H9 (cell line): ENCODE results near the gene PCDHGA8. TPM values are rescaled to one million over a fixed set of nuclear protein-coding genes. Genes with fewer than 3 reads are reported as not detected.

Experiments used
- DNase-seq: peaks from one replicate; pipeline ENCODE4 v3.0.0-alpha.2; 2017
- H2AFZ ChIP-seq: one replicate; pipeline ENCODE4 v1.6.1; 2013; ENCODE audit warnings: mild to moderate bottlenecking, low read length, control low read depth, moderate library complexity
- H2AK5ac ChIP-seq: 2 replicates; pipeline ENCODE4 v1.6.1; 2013; ENCODE audit warnings: low read length, control low read depth, mixed read lengths; ENCODE audit not compliant: insufficient read length
- H2BK120ac ChIP-seq: one replicate; pipeline ENCODE4 v1.6.1; 2013; ENCODE audit warnings: low read depth, mild to moderate bottlenecking, low read length, control low read depth, inconsistent platforms; ENCODE audit not compliant: poor library complexity, severe bottlenecking
- H2BK12ac ChIP-seq: 2 replicates; pipeline ENCODE4 v1.6.1; 2013; ENCODE audit warnings: low read length, control low read depth, mixed read lengths, low read depth; ENCODE audit not compliant: insufficient read length
- H2BK15ac ChIP-seq: 2 replicates; pipeline ENCODE4 v1.6.1; 2013; ENCODE audit warnings: low read depth, low read length, control low read depth
- H2BK20ac ChIP-seq: one replicate; pipeline ENCODE4 v1.6.1; 2013; ENCODE audit warnings: low read depth, mild to moderate bottlenecking, low read length, control low read depth, inconsistent platforms; ENCODE audit not compliant: poor library complexity, severe bottlenecking
- H2BK5ac ChIP-seq: 2 replicates; pipeline ENCODE4 v1.6.1; 2013; ENCODE audit warnings: low read length, control low read depth, mixed read lengths; ENCODE audit not compliant: insufficient read length
- H3K14ac ChIP-seq: 2 replicates; pipeline ENCODE4 v1.6.1; 2013; ENCODE audit warnings: low read length, control low read depth; ENCODE audit not compliant: insufficient read depth
- H3K18ac ChIP-seq: 2 replicates; pipeline ENCODE4 v1.6.1; 2013; ENCODE audit warnings: low read depth, mild to moderate bottlenecking, mixed read lengths, low read length, control low read depth; ENCODE audit not compliant: insufficient read length
- H3K23ac ChIP-seq: 2 replicates; pipeline ENCODE4 v1.6.1; 2013; ENCODE audit warnings: low read length, control low read depth, mixed read lengths, low read depth; ENCODE audit not compliant: insufficient read length
- H3K23me2 ChIP-seq: 2 replicates; pipeline ENCODE4 v1.6.1; 2013; ENCODE audit warnings: low read depth, mild to moderate bottlenecking, mixed read lengths, low read length, control low read depth; ENCODE audit not compliant: insufficient read length, poor library complexity, severe bottlenecking
- H3K27ac ChIP-seq: 2 replicates; pipeline ENCODE4 v1.5.1; 2013; ENCODE audit warnings: low read length, control low read depth, mixed read lengths, low read depth; ENCODE audit not compliant: insufficient read length
- H3K27me3 ChIP-seq: 2 replicates; pipeline ENCODE4 v1.6.1; 2013; ENCODE audit warnings: low read length, control low read depth, inconsistent platforms; ENCODE audit not compliant: insufficient read depth
- H3K4ac ChIP-seq: 2 replicates; pipeline ENCODE4 v1.6.1; 2013; ENCODE audit warnings: low read depth, mild to moderate bottlenecking, control low read depth, inconsistent platforms, low read length, moderate library complexity
- H3K4me1 ChIP-seq: 2 replicates; pipeline ENCODE4 v1.6.1; 2013; ENCODE audit warnings: low read length, control low read depth, inconsistent platforms; ENCODE audit not compliant: insufficient read depth
- H3K4me2 ChIP-seq: 2 replicates; pipeline ENCODE4 v1.6.1; 2013; ENCODE audit warnings: low read length, control low read depth, mixed read lengths; ENCODE audit not compliant: insufficient read length, insufficient read depth
- H3K56ac ChIP-seq: 2 replicates; pipeline ENCODE4 v1.6.1; 2013; ENCODE audit warnings: low read depth, mild to moderate bottlenecking, mixed read lengths, low read length, control low read depth; ENCODE audit not compliant: insufficient read length
- H3K79me1 ChIP-seq: 2 replicates; pipeline ENCODE4 v1.6.1; 2013; ENCODE audit warnings: low read depth, mild to moderate bottlenecking, moderate library complexity, low read length, control low read depth, inconsistent platforms; ENCODE audit not compliant: insufficient read depth, poor library complexity, severe bottlenecking
- H3K79me2 ChIP-seq: 2 replicates; pipeline ENCODE4 v1.6.1; 2013; ENCODE audit warnings: low read length, control low read depth, inconsistent platforms; ENCODE audit not compliant: insufficient read depth
- H3K9ac ChIP-seq: 2 replicates; pipeline ENCODE4 v1.6.1; 2013; ENCODE audit warnings: low read length, control low read depth, mixed read lengths; ENCODE audit not compliant: insufficient read length; ENCODE audit errors: extremely low read depth
- H3K9me3 ChIP-seq: one replicate; pipeline ENCODE4 v1.6.1; 2013; ENCODE audit warnings: low read depth, low read length, inconsistent platforms; ENCODE audit not compliant: control insufficient read depth
- H3T11ph ChIP-seq: one replicate; pipeline ENCODE4 v1.6.1; 2013; ENCODE audit warnings: mild to moderate bottlenecking, low read length, control low read depth, inconsistent platforms
- H4K20me1 ChIP-seq: one replicate; pipeline ENCODE4 v1.6.1; 2013; ENCODE audit not compliant: control insufficient read depth, insufficient read length, insufficient read depth
- H4K5ac ChIP-seq: 2 replicates; pipeline ENCODE4 v1.6.1; 2013; ENCODE audit warnings: low read depth, mild to moderate bottlenecking, mixed read lengths, low read length, control low read depth; ENCODE audit not compliant: insufficient read length
- H4K8ac ChIP-seq: replicated peaks from 2 replicates; pipeline ENCODE4 v1.6.1; 2013; ENCODE audit warnings: low read length, control low read depth, mixed read lengths, low read depth; ENCODE audit not compliant: insufficient read length
- H4K91ac ChIP-seq: 2 replicates; pipeline ENCODE4 v1.6.1; 2013; ENCODE audit warnings: low read depth, mild to moderate bottlenecking, moderate library complexity, mixed read lengths, low read length, control low read depth; ENCODE audit not compliant: insufficient read length
- H3K27ac Mint-ChIP-seq, 3 experiments: 2 replicates in 2 of 3; 3 replicates in 1 of 3; pipeline ENCODE4 v1.8.0; 2020 to 2021; ENCODE audit warnings: mixed read lengths in 3 of 3, mild to moderate bottlenecking in 1 of 3, moderate library complexity in 1 of 3
- H3K27me3 Mint-ChIP-seq: 2 replicates; pipeline ENCODE4 v1.8.0; 2021; ENCODE audit warnings: low read depth, mild to moderate bottlenecking, moderate library complexity, mixed read lengths
- H3K36me3 Mint-ChIP-seq, 3 experiments: 2 replicates in 2 of 3; 3 replicates in 1 of 3; pipeline ENCODE4 v1.8.0; 2020 to 2021; ENCODE audit warnings: low read depth in 3 of 3, mixed read lengths in 3 of 3; ENCODE audit not compliant: insufficient read depth in 1 of 3
- H3K4me1 Mint-ChIP-seq, 2 experiments: 2 replicates each; pipeline ENCODE4 v1.8.0; 2020; ENCODE audit warnings: mixed read lengths in 2 of 2
- H3K4me3 Mint-ChIP-seq, 2 experiments: 2 replicates in 1 of 2; 3 replicates in 1 of 2; pipeline ENCODE4 v1.8.0; 2020 to 2021; ENCODE audit warnings: mild to moderate bottlenecking in 2 of 2, mixed read lengths in 2 of 2, moderate library complexity in 1 of 2
- H3K9me3 Mint-ChIP-seq, 2 experiments: 2 replicates in 1 of 2; 3 replicates in 1 of 2; pipeline ENCODE4 v1.8.0; 2020; ENCODE audit warnings: mild to moderate bottlenecking in 2 of 2, mixed read lengths in 2 of 2, moderate library complexity in 1 of 2
- WGBS: extraction: QIAGEN DNeasy Blood & Tissue Kit; methylation state at CpG from one replicate; pipeline ENCODE4 v1.1.7; 2013; ENCODE audit warnings: missing lambda C conversion rate, low lambda C conversion rate, mixed read lengths; ENCODE audit not compliant: insufficient read length; ENCODE audit errors: extremely low coverage; 5-methylcytosine and 5-hydroxymethylcytosine counted together
- total RNA-seq: library from RNA; stranded (reverse); gene quantifications from 2 replicates; pipeline ENCODE4 v1.2.1, GENCODE V29; 2021
- TF ChIP-seq, protein P1 (sequence below): fragments of 200-600 bp; sonication (generic); conservative IDR thresholded peaks from 3 replicates; pipeline ENCODE4 v1.8.0; 2021; ENCODE audit warnings: antibody characterized with exemption, mild to moderate bottlenecking

Gene PCDHGA8
- total RNA-seq, 1 experiment from 2014 or later = 0.90 TPM

GRCh38 chr5:141430332-141431113, 38.1 kb downstream of the PCDHGA8 start, which contains the start of gene PCDHGA12:
TSS of gene PCDHGA12 (plus strand) at chr5:141430507. CDS start at chr5:141430760, 253 bp downstream.
- no peak within 1 kb of the TSS; a peak in 1 of 5 replicates for H3K4me3 Mint-ChIP-seq
- no peaks in the 10 kb centered on the region for H3K23me2 ChIP-seq
- H3K9me3 ChIP-seq = peaks cover 23% of the 10 kb centered on the region

More at GRCh38 chr5:141430332-141431113, 38.1 kb downstream of the PCDHGA8 start, which contains the start of gene PCDHGA12:
- Mint-ChIP-seq H3K9me3 (peaks cover 70 to 79% of the 10 kb centered on the region in 2 experiments), H3K27ac (no peak within 1 kb of the TSS), H3K4me1 (no peaks in the 10 kb centered on the region), H3K27me3 (peaks cover 3% of the 10 kb centered on the region), H3K36me3 (peaks cover 54 to 83% (median 63%) of the 10 kb centered on the region in 3 experiments)
- H4K20me1 ChIP-seq = no peaks in the 10 kb centered on the region
- H4K8ac ChIP-seq = no peak within 1 kb of the TSS
- H3T11ph ChIP-seq = no peak within 1 kb of the TSS
- no peak within 1 kb of the TSS for H3K9ac ChIP-seq
- no peak within 1 kb of the TSS for H3K14ac ChIP-seq
- H2AFZ ChIP-seq = no peak within 1 kb of the TSS
- DNase-seq = no peak
- H2BK120ac ChIP-seq = no peak within 1 kb of the TSS
- H4K5ac ChIP-seq = no peak within 1 kb of the TSS
- no peak within 1 kb of the TSS for H3K27ac ChIP-seq
- H2BK15ac ChIP-seq = no peak within 1 kb of the TSS
- no CpG with 5 or more reads among the region's 33 CpGs for WGBS
- no peak within 1 kb of the TSS for H2BK20ac ChIP-seq
- TF ChIP-seq, protein P1, sequence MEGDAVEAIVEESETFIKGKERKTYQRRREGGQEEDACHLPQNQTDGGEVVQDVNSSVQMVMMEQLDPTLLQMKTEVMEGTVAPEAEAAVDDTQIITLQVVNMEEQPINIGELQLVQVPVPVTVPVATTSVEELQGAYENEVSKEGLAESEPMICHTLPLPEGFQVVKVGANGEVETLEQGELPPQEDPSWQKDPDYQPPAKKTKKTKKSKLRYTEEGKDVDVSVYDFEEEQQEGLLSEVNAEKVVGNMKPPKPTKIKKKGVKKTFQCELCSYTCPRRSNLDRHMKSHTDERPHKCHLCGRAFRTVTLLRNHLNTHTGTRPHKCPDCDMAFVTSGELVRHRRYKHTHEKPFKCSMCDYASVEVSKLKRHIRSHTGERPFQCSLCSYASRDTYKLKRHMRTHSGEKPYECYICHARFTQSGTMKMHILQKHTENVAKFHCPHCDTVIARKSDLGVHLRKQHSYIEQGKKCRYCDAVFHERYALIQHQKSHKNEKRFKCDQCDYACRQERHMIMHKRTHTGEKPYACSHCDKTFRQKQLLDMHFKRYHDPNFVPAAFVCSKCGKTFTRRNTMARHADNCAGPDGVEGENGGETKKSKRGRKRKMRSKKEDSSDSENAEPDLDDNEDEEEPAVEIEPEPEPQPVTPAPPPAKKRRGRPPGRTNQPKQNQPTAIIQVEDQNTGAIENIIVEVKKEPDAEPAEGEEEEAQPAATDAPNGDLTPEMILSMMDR = no peak; the same call in 2 of the 3 replicates
- H3K79me2 ChIP-seq = no peaks in the 10 kb centered on the region
- H3K79me1 ChIP-seq = no peaks in the 10 kb centered on the region
- no peak within 1 kb of the TSS for H2BK5ac ChIP-seq
- no peak within 1 kb of the TSS for H2BK12ac ChIP-seq
- H3K4me2 ChIP-seq = no peak within 1 kb of the TSS
- no peak within 1 kb of the TSS for H2AK5ac ChIP-seq
- H4K91ac ChIP-seq = no peak within 1 kb of the TSS
- H3K27me3 ChIP-seq = no peaks in the 10 kb centered on the region
- no peak within 1 kb of the TSS for H3K18ac ChIP-seq
- no peaks in the 10 kb centered on the region for H3K4me1 ChIP-seq
- H3K23ac ChIP-seq = no peak within 1 kb of the TSS
- H3K56ac ChIP-seq = no peak within 1 kb of the TSS
- H3K4ac ChIP-seq = no peak within 1 kb of the TSS
